ENCODE data around the gene SRF.

SRF gene

GRCh38 chr6:43176423-43176786 lies 5.3 kb downstream of the SRF start:
- no peak for DNase-seq (ENCODE audit: low spot score)
- TF ChIP-seq CTCF (IDR thresholded peaks at IDR 0.05; ENCODE audit: borderline replicate concordance, control extremely low read depth, extremely low read depth, insufficient read depth, missing control alignments) = no peak
- in situ Hi-C loops (cut with MboI; ENCODE audit: low sequenced_read_pairs, unreplicated experiment) = no loop called here

- in situ Hi-C loops (cut with MboI; ENCODE audit: low sequenced_read_pairs, unreplicated experiment) = no loop called here
- no peak for DNase-seq (ENCODE audit: low spot score)
- TF ChIP-seq CTCF (IDR thresholded peaks at IDR 0.05; ENCODE audit: borderline replicate concordance, control extremely low read depth, extremely low read depth, insufficient read depth, missing control alignments) = no peak
Measured at GRCh38 chr6:43178150-43178549, 7.1 kb downstream of the SRF start.

- no peak for DNase-seq (ENCODE audit: low spot score)
- TF ChIP-seq CTCF (IDR thresholded peaks at IDR 0.05; ENCODE audit: borderline replicate concordance, control extremely low read depth, extremely low read depth, insufficient read depth, missing control alignments) = no peak
- in situ Hi-C loops (cut with MboI; ENCODE audit: low sequenced_read_pairs, unreplicated experiment) = no loop called here
Measured at GRCh38 chr6:43178951-43179830, 8.1 kb downstream of the SRF start.

GRCh38 chr6:43180058-43180457 lies 9.0 kb downstream of the SRF start:
- TF ChIP-seq CTCF (IDR thresholded peaks at IDR 0.05; ENCODE audit: borderline replicate concordance, control extremely low read depth, extremely low read depth, insufficient read depth, missing control alignments) = no peak
- in situ Hi-C loops (cut with MboI; ENCODE audit: low sequenced_read_pairs, unreplicated experiment) = no loop called here
- no peak for DNase-seq (ENCODE audit: low spot score)

GRCh38 chr6:43180985-43181384 lies 9.9 kb downstream of the SRF start:
- no peak for DNase-seq (ENCODE audit: low spot score)
- in situ Hi-C loops (cut with MboI; ENCODE audit: low sequenced_read_pairs, unreplicated experiment) = no loop called here
- no peak for TF ChIP-seq CTCF (IDR thresholded peaks at IDR 0.05; ENCODE audit: borderline replicate concordance, control extremely low read depth, extremely low read depth, insufficient read depth, missing control alignments)

GRCh38 chr6:43181621-43181941 lies 10.5 kb downstream of the SRF start:
- no peak for DNase-seq (ENCODE audit: low spot score)
- TF ChIP-seq CTCF (IDR thresholded peaks at IDR 0.05; ENCODE audit: borderline replicate concordance, control extremely low read depth, extremely low read depth, insufficient read depth, missing control alignments) = no peak
- in situ Hi-C loops (cut with MboI; ENCODE audit: low sequenced_read_pairs, unreplicated experiment) = no loop called here

Data from GM13976 (cell line).